Thyroid gland (tissue), 4 donors: Measurements from ENCODE around the gene TBCC. TPM values are rescaled to one million over a fixed set of nuclear protein-coding genes. Genes with fewer than 3 reads are reported as not detected.

Experiments
- DNase-seq, 2 donors: peaks; one replicate each; pipeline ENCODE4 v3.0.0-alpha.2; 2019
- H3K27ac ChIP-seq, 3 donors: fragments of 200-600 bp; sonication (generic); 1 replicate in 2 of 3; 2 replicates in 1 of 3; pipeline ENCODE4 v1.5.1; 2016 to 2019; ENCODE audit warnings: mild to moderate bottlenecking in 1 of 3, moderate library complexity in 1 of 3
- H3K27me3 ChIP-seq: fragments of 200-600 bp; sonication (generic); one replicate; pipeline ENCODE4 v1.5.1; 2019
- H3K36me3 ChIP-seq, 2 donors: fragments of 200-600 bp; sonication (generic); one replicate each; pipeline ENCODE4 v1.5.1; 2016 to 2019
- H3K4me1 ChIP-seq, 2 donors: fragments of 200-600 bp; sonication (generic); one replicate each; pipeline ENCODE4 v1.5.1; 2017 to 2019
- H3K4me3 ChIP-seq, 3 donors: fragments of 200-600 bp; sonication (generic); replicated peaks in 1 of 3; 1 replicate in 2 of 3; 2 replicates in 1 of 3; pipeline ENCODE4 v1.5.1; 2016; ENCODE audit warnings: mild to moderate bottlenecking in 1 of 3
- H3K9me3 ChIP-seq: fragments of 200-600 bp; sonication (generic); one replicate; pipeline ENCODE4 v1.5.1; 2017
- POLR2A ChIP-seq, 2 donors: fragments of 450-650 bp; IDR thresholded peaks; one replicate each; pipeline ENCODE4 v1.6.1; 2017; ENCODE audit warnings: antibody characterized with exemption in 2 of 2, mild to moderate bottlenecking in 2 of 2, moderate library complexity in 1 of 2
- WGBS, 2 donors: methylation state at CpG; one replicate each; pipeline ENCODE4 v1.1.5; 2017; 5-methylcytosine and 5-hydroxymethylcytosine counted together
- intact Hi-C: fragments of 100-400 bp; cut with DNase I; formaldehyde crosslinking; loops from one replicate; pipeline ENCODE4 v1.15.1; 2023
- total RNA-seq, 4 donors: library from RNA; depleted of rRNA; stranded (reverse); fragments of >200 nt; gene quantifications; one replicate each; pipeline ENCODE4 v1.2.3, GENCODE V29; 2016
- TF ChIP-seq, protein P1 (sequence below), 6 experiments: fragments of 200-600 bp in 3 of 6; fragments of 450-650 bp in 3 of 6; sonication (generic) in 3 of 6; IDR thresholded peaks; one replicate each; pipeline ENCODE4 v1.5.1; 2016 to 2019; ENCODE audit warnings: antibody characterized with exemption in 6 of 6, mild to moderate bottlenecking in 2 of 6, inconsistent platforms in 1 of 6, moderate library complexity in 1 of 6

Gene TBCC
- total RNA-seq, 4 donors from 2014 or later, result 37.2 to 48.9 (median 48.4) TPM

DNA sequence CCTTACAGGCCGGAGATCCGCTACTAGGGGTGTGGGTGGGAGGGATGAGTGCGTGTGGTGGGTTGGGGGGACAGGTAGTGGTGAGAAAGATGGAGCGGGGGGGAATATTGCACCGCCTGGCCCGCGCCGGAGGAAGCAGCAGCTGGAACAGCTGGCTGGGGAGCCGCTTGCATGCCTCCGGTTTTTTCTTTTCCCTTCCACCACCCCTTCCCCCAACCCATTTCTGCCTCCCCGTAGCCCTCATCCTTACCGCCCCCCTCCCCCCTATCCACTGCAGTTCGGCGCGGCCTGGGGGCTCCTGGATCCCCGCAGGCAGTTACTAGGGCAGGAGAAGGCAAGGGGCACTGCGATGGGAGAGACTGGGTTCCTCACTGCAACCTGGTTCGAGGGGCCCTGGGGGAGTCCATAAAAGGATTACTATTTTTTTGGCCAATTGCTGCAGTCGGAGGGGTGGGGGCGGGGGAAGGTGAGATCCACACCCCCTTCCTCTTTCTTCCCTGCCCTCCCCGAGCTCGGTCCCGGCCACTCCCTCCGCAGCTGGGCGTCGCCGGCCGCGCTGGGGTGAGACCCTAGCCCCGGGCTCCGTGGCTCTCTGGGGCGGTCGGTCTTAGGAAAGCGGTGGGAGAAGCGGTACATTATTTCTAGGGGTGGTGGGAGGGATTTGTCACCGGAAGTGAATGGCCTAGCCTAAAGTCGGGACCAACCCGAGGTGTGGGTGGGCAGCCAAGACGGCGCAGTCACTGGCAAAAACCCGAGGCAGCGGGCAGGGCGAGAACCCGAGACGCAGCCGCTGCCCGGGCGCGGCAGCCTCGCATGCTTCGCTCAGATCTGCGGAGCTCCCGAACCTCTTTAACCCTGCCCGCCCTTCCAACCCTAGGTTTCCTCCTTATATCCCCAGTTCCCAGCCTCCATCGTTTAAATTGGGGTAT is 824 bp upstream of the TBCC start:
- H3K27ac ChIP-seq, result peak overlapping the region; percentile 87 to 95 (median 90)
- 0 to 1% methylated on average over 25 to 45 of the region's 55 CpGs for WGBS, 2 donors
- intact Hi-C loops, result no loop called here
- no peaks in the 10 kb centered on the region for H3K36me3 ChIP-seq
- peak overlapping the region; percentile 53 to 78 (median 66) for H3K4me3 ChIP-seq
- peaks cover 15 to 27% of the 10 kb centered on the region in 2 donors for H3K4me1 ChIP-seq
- TF ChIP-seq POLR2A (IDR thresholded peaks at IDR 0.05), result peak; percentile 66 to 91
- TF ChIP-seq, protein P1, sequence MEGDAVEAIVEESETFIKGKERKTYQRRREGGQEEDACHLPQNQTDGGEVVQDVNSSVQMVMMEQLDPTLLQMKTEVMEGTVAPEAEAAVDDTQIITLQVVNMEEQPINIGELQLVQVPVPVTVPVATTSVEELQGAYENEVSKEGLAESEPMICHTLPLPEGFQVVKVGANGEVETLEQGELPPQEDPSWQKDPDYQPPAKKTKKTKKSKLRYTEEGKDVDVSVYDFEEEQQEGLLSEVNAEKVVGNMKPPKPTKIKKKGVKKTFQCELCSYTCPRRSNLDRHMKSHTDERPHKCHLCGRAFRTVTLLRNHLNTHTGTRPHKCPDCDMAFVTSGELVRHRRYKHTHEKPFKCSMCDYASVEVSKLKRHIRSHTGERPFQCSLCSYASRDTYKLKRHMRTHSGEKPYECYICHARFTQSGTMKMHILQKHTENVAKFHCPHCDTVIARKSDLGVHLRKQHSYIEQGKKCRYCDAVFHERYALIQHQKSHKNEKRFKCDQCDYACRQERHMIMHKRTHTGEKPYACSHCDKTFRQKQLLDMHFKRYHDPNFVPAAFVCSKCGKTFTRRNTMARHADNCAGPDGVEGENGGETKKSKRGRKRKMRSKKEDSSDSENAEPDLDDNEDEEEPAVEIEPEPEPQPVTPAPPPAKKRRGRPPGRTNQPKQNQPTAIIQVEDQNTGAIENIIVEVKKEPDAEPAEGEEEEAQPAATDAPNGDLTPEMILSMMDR (IDR thresholded peaks at IDR 0.05), result no peak
- no peaks in the 10 kb centered on the region for H3K9me3 ChIP-seq
- DNase-seq, result peak; percentile 81
- H3K27me3 ChIP-seq, result no peaks in the 10 kb centered on the region

DNA sequence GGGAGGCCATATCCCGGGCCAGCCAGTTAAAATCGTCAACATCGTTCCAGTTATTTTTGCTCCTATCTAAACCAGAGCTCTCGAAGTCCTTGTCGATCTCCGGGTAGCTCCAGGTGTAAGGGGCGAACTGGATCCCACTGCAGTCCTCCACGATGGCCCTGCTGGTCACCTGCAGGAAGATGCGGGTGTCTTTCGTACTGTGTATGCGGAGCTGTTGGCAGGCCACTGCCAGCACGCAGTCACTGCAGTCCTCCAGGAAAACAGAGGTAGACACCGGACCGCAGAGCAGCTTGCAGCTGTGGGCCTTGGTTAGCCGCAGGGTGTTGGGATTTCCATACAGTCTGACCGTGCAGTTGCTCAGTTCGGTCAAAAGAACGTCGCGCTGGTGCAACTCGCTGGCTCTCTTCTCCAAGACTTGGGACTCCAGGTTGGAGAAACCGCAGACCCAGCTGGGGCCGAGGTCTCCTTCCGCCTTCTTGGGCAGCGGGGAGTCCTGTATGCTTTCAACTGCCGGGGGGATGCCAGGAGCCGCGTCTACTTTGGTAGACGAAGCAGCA is 742 bp downstream of the TBCC start:
- Histone ChIP-seq H3K4me1 (peaks cover 15 to 27% of the 10 kb centered on the region in 2 donors), H3K27ac (peak overlapping the region; percentile 88 to 97 (median 89)), H3K27me3 (no peaks in the 10 kb centered on the region), H3K9me3 (no peaks in the 10 kb centered on the region), H3K36me3 (no peaks in the 10 kb centered on the region), H3K4me3 (peak overlapping the region; percentile 78 to 99 (median 84))
- peak; percentile 33 to 34 for DNase-seq
- intact Hi-C loops, result no loop called here
- TF ChIP-seq, protein P1 (IDR thresholded peaks at IDR 0.05), result no peak
- TF ChIP-seq POLR2A (IDR thresholded peaks at IDR 0.05), result no peak
- WGBS, 2 donors, result 1 to 9% methylated on average over 12 to 15 of the region's 29 CpGs

DNA sequence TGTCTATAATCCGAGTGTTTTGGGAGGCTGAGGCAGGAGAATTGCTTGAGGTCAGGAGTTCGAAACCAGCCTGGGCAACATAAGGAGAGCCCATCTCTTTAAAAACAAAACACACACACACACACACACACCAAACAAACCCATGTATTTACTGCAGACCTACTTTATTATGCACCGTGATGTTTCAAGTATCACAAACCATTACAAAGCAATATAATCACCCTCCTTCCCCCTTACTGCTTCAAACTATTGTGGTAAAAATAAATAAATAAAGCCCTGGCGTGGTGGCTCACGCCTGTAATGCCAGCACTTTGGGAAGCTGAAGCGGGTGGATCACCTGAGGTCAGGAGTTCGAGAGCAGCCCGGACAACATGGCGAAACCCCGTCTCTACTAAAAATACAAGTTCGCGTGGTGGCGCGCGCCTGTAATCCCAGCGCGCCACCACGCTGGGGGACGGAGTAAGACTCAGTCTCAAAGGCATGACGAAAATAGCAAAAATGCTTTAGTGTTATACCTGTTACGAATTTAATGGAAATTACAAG is 1.5 kb downstream of the TBCC start:
- Histone ChIP-seq H3K9me3 (no peaks in the 10 kb centered on the region), H3K4me1 (peaks cover 15 to 27% of the 10 kb centered on the region in 2 donors), H3K27ac (peak overlapping the region in 1 of 3 donors; percentile 88), H3K27me3 (no peaks in the 10 kb centered on the region), H3K4me3 (peak overlapping the region; percentile 78 to 99 (median 84)), H3K36me3 (no peaks in the 10 kb centered on the region)
- TF ChIP-seq, protein P1 (IDR thresholded peaks at IDR 0.05), result no peak
- no peak for TF ChIP-seq POLR2A (IDR thresholded peaks at IDR 0.05)
- DNase-seq, result peak in 1 of 2 donors; percentile 18
- WGBS, 2 donors, result 50 to 52% methylated on average over 21 of the region's 21 CpGs
- intact Hi-C loops, result no loop called here

DNA sequence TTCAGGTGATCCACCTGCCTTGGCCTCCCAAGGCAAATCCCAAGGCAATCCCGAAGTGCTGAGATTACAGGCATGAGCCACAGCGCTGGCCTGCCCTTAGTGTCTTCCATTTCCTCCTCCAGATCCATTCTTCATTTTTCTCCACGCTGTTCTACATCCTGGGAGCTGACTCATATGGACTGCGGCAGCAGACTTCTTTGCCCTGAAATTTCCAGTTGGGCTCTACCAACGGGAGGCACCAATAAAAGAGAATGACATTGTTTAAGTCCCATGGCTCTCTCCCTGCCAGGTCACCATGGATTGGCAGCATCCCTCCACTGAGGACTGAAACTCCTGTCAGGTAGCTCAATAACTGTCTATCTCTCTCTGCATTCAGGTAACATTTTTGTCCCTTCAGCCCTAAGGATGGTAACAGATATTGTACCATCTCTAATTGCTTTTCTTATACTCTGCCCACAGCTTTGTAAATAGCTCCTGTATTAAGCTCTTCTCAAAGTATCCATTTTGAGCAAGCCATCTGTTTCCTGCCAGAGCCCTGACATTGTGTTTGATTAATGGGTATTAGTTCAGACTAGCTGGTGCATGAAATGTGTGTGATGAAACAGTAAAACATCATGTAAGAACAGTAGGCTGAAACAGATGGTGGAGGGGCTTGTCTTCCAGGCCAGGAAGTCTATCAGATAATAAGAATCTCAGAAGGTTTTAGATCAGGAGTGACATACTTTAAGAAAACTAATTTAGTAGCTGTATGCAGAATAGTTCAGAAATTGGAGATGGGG is 3.6 kb downstream of the TBCC start:
- Histone ChIP-seq H3K9me3 (no peaks in the 10 kb centered on the region), H3K36me3 (no peaks in the 10 kb centered on the region), H3K27ac (no peak overlapping the region), H3K27me3 (no peaks in the 10 kb centered on the region), H3K4me1 (peaks cover 14 to 15% of the 10 kb centered on the region in 2 donors), H3K4me3 (no peak overlapping the region)
- DNase-seq, result no peak
- intact Hi-C loops, result no loop called here
- 85 to 86% methylated on average over 5 of the region's 5 CpGs for WGBS, 2 donors
- TF ChIP-seq, protein P1 (IDR thresholded peaks at IDR 0.05), result no peak
- no peak for TF ChIP-seq POLR2A (IDR thresholded peaks at IDR 0.05)
